ENCODE data around the gene SAMD10. TPM values are rescaled to one million over a fixed set of nuclear protein-coding genes. Genes with fewer than 3 reads are reported as not detected.

The SAMD10 gene
- total and polyA plus RNA-seq, 2 of the 8 experiments (the other 6 are each of a cell fraction or from before 2014, with no cell fraction given), result 3.0 to 5.2 TPM

DNA sequence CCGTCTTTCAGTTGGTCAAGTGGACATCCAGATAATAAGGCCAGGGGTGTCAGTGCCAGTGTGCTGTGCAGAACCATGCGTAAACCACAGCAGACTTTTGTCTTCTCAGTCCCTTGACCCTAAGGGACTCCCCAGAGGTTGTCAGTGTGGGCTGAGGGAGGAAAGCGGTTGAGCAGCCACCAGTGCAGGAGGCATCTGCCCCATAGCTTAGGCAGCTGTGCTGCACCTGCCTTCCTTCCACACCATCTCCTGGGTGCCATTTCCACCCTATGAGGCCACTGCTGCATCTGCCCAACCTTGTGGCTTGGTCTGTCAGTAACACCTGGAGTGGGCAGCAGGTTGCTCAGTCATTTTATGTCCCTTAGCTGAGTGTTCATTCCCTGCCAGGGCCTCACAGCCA, 27.5 kb upstream of the SAMD10 start:
- Histone ChIP-seq H3K4me1 (replicated peaks in 1 of 4; ENCODE audit: control insufficient read depth in 3 of 4, insufficient read depth in 4 of 4, low read length in 3 of 4) (no peaks in the 10 kb centered on the region), H2BK15ac (ENCODE audit: low read length) (no peak overlapping the region), H3K14ac (ENCODE audit: insufficient read length) (no peak overlapping the region), H3K9ac (replicated peaks in 1 of 4; ENCODE audit: extremely low read depth in 1 of 4, low read depth in 3 of 4, low read length in 3 of 4) (no peak overlapping the region), H3K4me3 (ENCODE audit: extremely low read depth in 1 of 4, insufficient read depth in 2 of 4, low read depth in 3 of 4, low read length in 4 of 4) (no peak overlapping the region), H4K91ac (replicated peaks; ENCODE audit: insufficient read length, low read length) (no peak overlapping the region), H3K4ac (replicated peaks; ENCODE audit: insufficient read length, low read depth, low read length) (no peak overlapping the region), H3K9me3 (ENCODE audit: insufficient read depth in 2 of 2, low read depth in 1 of 2, low read length in 1 of 2) (no peaks in the 10 kb centered on the region), H3K79me1 (ENCODE audit: low read depth, low read length) (peaks cover 7% of the 10 kb centered on the region), H3K4me2 (ENCODE audit: insufficient read depth in 1 of 2, low read depth in 2 of 2, low read length in 2 of 2) (no peak overlapping the region), H3K56ac (replicated peaks; ENCODE audit: insufficient read length, low read depth, low read length) (no peak overlapping the region), H4K8ac (ENCODE audit: extremely low read depth, insufficient read depth, low read length) (no peak overlapping the region), H2AK5ac (ENCODE audit: low read depth, low read length) (no peak overlapping the region), H3K27ac (ENCODE audit: low read depth, low read length) (no peak overlapping the region), H2AFZ (ENCODE audit: low read length) (no peak overlapping the region), H3K23ac (ENCODE audit: insufficient read length) (no peak overlapping the region), H2BK120ac (replicated peaks; ENCODE audit: low read depth, low read length) (no peak overlapping the region), H4K5ac (ENCODE audit: insufficient read length, low read depth, low read length) (no peak overlapping the region), H3K18ac (ENCODE audit: extremely low read depth, low read length) (no peak overlapping the region), H4K20me1 (replicated peaks in 1 of 2; ENCODE audit: control insufficient read depth in 1 of 2, insufficient read depth in 2 of 2, low read length in 2 of 2) (peaks cover 10 to 11% of the 10 kb centered on the region in 2 experiments), H2BK5ac (ENCODE audit: low read depth, low read length) (no peak overlapping the region), H3K36me3 (ENCODE audit: control insufficient read depth in 2 of 4, insufficient read depth in 4 of 4, low read length in 3 of 4) (peaks cover 10 to 51% (median 25%) of the 10 kb centered on the region in 4 experiments; a peak in 7 of 8 replicates), H2BK20ac (ENCODE audit: low read length) (no peak overlapping the region), H3K27me3 (replicated peaks in 1 of 4; ENCODE audit: control insufficient read depth in 3 of 4, extremely low read depth in 1 of 4, insufficient read depth in 3 of 4, low read length in 3 of 4) (no peaks in the 10 kb centered on the region), H3K23me2 (ENCODE audit: low read depth, low read length) (no peaks in the 10 kb centered on the region), H2BK12ac (ENCODE audit: low read depth, low read length) (no peak overlapping the region), H3K79me2 (ENCODE audit: control insufficient read depth in 1 of 2, insufficient read depth in 2 of 2, low read length in 2 of 2) (peaks cover 0 to 5% of the 10 kb centered on the region in 2 experiments; a peak in 2 of 4 replicates)
- CTCF ChIA-PET (ENCODE audit: partially characterized antibody), result interaction anchor here (0.6 to 2.0 kb wide), 6 partner anchors 12 to 140 kb away, joined by 3 to 6 read pairs (median 4); no protein-coding TSS in a partner anchor
- WGBS, 2 experiments (ENCODE audit: extremely low coverage in 1 of 2, insufficient coverage in 1 of 2, insufficient read length in 1 of 2, insufficient replicate concordance in 2 of 2, low coverage in 1 of 2, low lambda C conversion rate in 2 of 2, missing lambda C conversion rate in 1 of 2), result 98% methylated on average over 3 of the region's 3 CpGs; no CpG with 5 or more reads in 1 of the 2 experiments
- no peak for DNase-seq (ENCODE audit: low read depth in 1 of 2, low spot score in 2 of 2)
- POLR2A ChIA-PET (ENCODE audit: partially characterized antibody), result no interaction called here
- FAIRE-seq, result no peak
- no peak for TF ChIP-seq ZNF274 (IDR thresholded peaks at IDR 0.05; ENCODE audit: borderline replicate concordance, extremely low read depth, low read length)
- TF ChIP-seq CBX5 (IDR thresholded peaks at IDR 0.05; ENCODE audit: low read depth, low read length), result no peak
- no peak for TF ChIP-seq BRCA1 (IDR thresholded peaks at IDR 0.05; ENCODE audit: low read depth, low read length)
- no peak for TF ChIP-seq TAF1 (IDR thresholded peaks at IDR 0.05; ENCODE audit: low read depth, low read length)
- no peak for TF ChIP-seq TBP (IDR thresholded peaks at IDR 0.05; ENCODE audit: low read depth, low read length)
- no peak for TF ChIP-seq PHF8 (conservative IDR thresholded peaks at IDR 0.05; ENCODE audit: low read depth, low read length)
- TF ChIP-seq CEBPB (IDR thresholded peaks at IDR 0.05; ENCODE audit: low read depth, low read length), result no peak
- no peak for TF ChIP-seq CHD2 (IDR thresholded peaks at IDR 0.05; ENCODE audit: low read length)
- TF ChIP-seq CTBP2 (IDR thresholded peaks at IDR 0.05; ENCODE audit: borderline replicate concordance, insufficient read depth, insufficient read length, low read length), result no peak
- TF ChIP-seq TAF7 (optimal IDR thresholded peaks at IDR 0.05; ENCODE audit: borderline replicate concordance, low read depth, low read length), result no peak
- no peak for TF ChIP-seq E2F6 (IDR thresholded peaks at IDR 0.05)
- TF ChIP-seq YY1 (IDR thresholded peaks at IDR 0.05; ENCODE audit: low read depth, low read length), result no peak

All from H1 (cell line).